Loucy (cell line): ENCODE measurements around the gene CENPL.

ENCODE experiments used
- CTCF ChIP-seq: fragments of 200-600 bp; sonication (generic); conservative IDR thresholded peaks from 2 replicates; pipeline ENCODE4 v1.5.1; 2014; ENCODE audit warnings: mild to moderate bottlenecking, antibody characterized with exemption, low read length
- EZH2phosphoT487 ChIP-seq: fragments of 200-600 bp; IDR thresholded peaks from 2 replicates; pipeline ENCODE4 v1.6.1; 2018; ENCODE audit warnings: antibody characterized with exemption, mild to moderate bottlenecking, moderate library complexity, borderline replicate concordance

GRCh38 chr1:173868266-173869020 lies 43.8 kb upstream of the CENPL start, which contains the start of gene ZBTB37:
- TF ChIP-seq EZH2phosphoT487 (no peak), CTCF (no peak)
